Activated CD4-positive, alpha-beta T cell treated with anti-CD3 and anti-CD28 coated beads for 36 hours (primary cell): ENCODE data around the gene SENP3. TPM values are rescaled to one million over a fixed set of nuclear protein-coding genes. Genes with fewer than 3 reads are reported as not detected.
A peak's percentile ranks its signal among the peaks of the same experiment; 100 is the strongest.
"Not testable (repeated sequence)": the region's sequence is repeated elsewhere in the genome, so short reads cannot be mapped to it uniquely, and the experiment has no call there.

Experiments used
- ATAC-seq: fragments of 200-7000 bp; cut with Tn5 transposase; one replicate; pipeline ENCODE4 v1.10.0; 2021; ENCODE audit warnings: mild to moderate bottlenecking, moderate library complexity
- CTCF ChIA-PET: fragments of 350-600 bp; sonication (Branson Sonifier 250); formaldehyde crosslinking; loops from one replicate; lab custom pipeline; 2021; ENCODE audit warnings: antibody characterized with exemption; lab: Charles Lee
- POLR2A ChIA-PET: fragments of 350-600 bp; sonication (Branson Sonifier 250); formaldehyde crosslinking; loops from one replicate; lab custom pipeline; 2021; ENCODE audit warnings: antibody characterized with exemption, inconsistent platforms; lab: Charles Lee
- DNase-seq: peaks from one replicate; pipeline ENCODE4 v3.0.0-alpha.2; 2020
- H3K27ac Mint-ChIP-seq: one replicate; pipeline ENCODE4 v1.8.0; 2021; ENCODE audit warnings: mixed read lengths
- H3K27me3 Mint-ChIP-seq: one replicate; pipeline ENCODE4 v1.8.0; 2021; ENCODE audit warnings: mixed read lengths
- H3K36me3 Mint-ChIP-seq: one replicate; pipeline ENCODE4 v1.8.0; 2021; ENCODE audit warnings: low read depth, mixed read lengths
- H3K4me1 Mint-ChIP-seq: one replicate; pipeline ENCODE4 v1.8.0; 2021; ENCODE audit warnings: mixed read lengths
- H3K4me3 Mint-ChIP-seq: one replicate; pipeline ENCODE4 v1.8.0; 2021; ENCODE audit warnings: mild to moderate bottlenecking, moderate library complexity, mixed read lengths
- H3K9me3 Mint-ChIP-seq: one replicate; pipeline ENCODE4 v1.8.0; 2021; ENCODE audit warnings: low read depth, mixed read lengths
- intact Hi-C, 2 experiments: fragments of 100-400 bp; cut with DNase I in 1 of 2; cut with micrococcal nuclease in 1 of 2; formaldehyde crosslinking; loops; one replicate each; pipeline versions ENCODE4 v1.14.2 to v1.15.1; 2022 to 2024; cut with DNase I, micrococcal nuclease
- total RNA-seq, 2 experiments: library from RNA; stranded (reverse); gene quantifications; one replicate each; pipeline ENCODE4 v1.2.3, GENCODE V29; 2021

The SENP3 gene
- total RNA-seq, 2 experiments from 2014 or later, result 59.0 to 78.9 TPM

GRCh38 chr17:7597561-7597960, 35.8 kb downstream of the SENP3 start:
- H3K36me3 Mint-ChIP-seq, result peaks cover 64% of the 10 kb centered on the region
- H3K27me3 Mint-ChIP-seq, POLR2A ChIA-PET, intact Hi-C loops, H3K4me1 Mint-ChIP-seq, ATAC-seq, CTCF ChIA-PET, H3K9me3 Mint-ChIP-seq, DNase-seq, H3K27ac Mint-ChIP-seq, H3K4me3 Mint-ChIP-seq: not testable (repeated sequence)

- DNase-seq (no peak), ATAC-seq (peak; percentile 49)
- CTCF ChIA-PET, result interaction anchor here (0.6 kb wide), 1 partner anchor 17 kb away, joined by 3 read pairs; no protein-coding TSS in a partner anchor
- Mint-ChIP-seq H3K27me3 (no peaks in the 10 kb centered on the region), H3K9me3 (no peaks in the 10 kb centered on the region), H3K36me3 (peaks cover 42% of the 10 kb centered on the region), H3K4me1 (peaks cover 18% of the 10 kb centered on the region), H3K4me3 (no peak overlapping the region), H3K27ac (no peak overlapping the region)
- POLR2A ChIA-PET, result no interaction called here
- intact Hi-C loops, result no loop called here
These were observed 44.6 kb downstream of the SENP3 start for GRCh38 chr17:7606280-7606679.

GRCh38 chr17:7610641-7611040, 48.9 kb downstream of the SENP3 start:
- intact Hi-C loops, result no loop called here
- Mint-ChIP-seq H3K9me3 (no peaks in the 10 kb centered on the region), H3K4me1 (peaks cover 40% of the 10 kb centered on the region), H3K27me3 (no peaks in the 10 kb centered on the region), H3K27ac (no peak overlapping the region), H3K4me3 (no peak overlapping the region), H3K36me3 (peaks cover 23% of the 10 kb centered on the region)
- CTCF ChIA-PET, result interaction anchor here (0.6 to 1.5 kb wide), 4 partner anchors 21 to 124 kb away, joined by 3 to 5 read pairs (median 3); no protein-coding TSS in a partner anchor
- ATAC-seq (no peak), DNase-seq (no peak)
- POLR2A ChIA-PET, result no interaction called here

GRCh38 chr17:7611635-7612293, 50.0 kb downstream of the SENP3 start:
- ChIA-PET POLR2A (no interaction called here), CTCF (interaction anchor here (0.6 kb wide), 1 partner anchor 84 kb away, joined by 3 read pairs; no protein-coding TSS in a partner anchor)
- H3K27me3 Mint-ChIP-seq, result no peaks in the 10 kb centered on the region
- H3K27ac Mint-ChIP-seq, result no peak overlapping the region
- DNase-seq (no peak), ATAC-seq (no peak)
- H3K4me3 Mint-ChIP-seq, result peak overlapping the region; percentile 85
- H3K36me3 Mint-ChIP-seq, result peaks cover 14% of the 10 kb centered on the region
- no peaks in the 10 kb centered on the region for H3K9me3 Mint-ChIP-seq
- intact Hi-C loops, result no loop called here
- H3K4me1 Mint-ChIP-seq, result peaks cover 36% of the 10 kb centered on the region

GRCh38 chr17:7612294-7612640, 50.5 kb downstream of the SENP3 start:
- no peaks in the 10 kb centered on the region for H3K27me3 Mint-ChIP-seq
- H3K4me1 Mint-ChIP-seq, result peaks cover 36% of the 10 kb centered on the region
- H3K36me3 Mint-ChIP-seq, result peaks cover 14% of the 10 kb centered on the region
- peak overlapping the region; percentile 85 for H3K4me3 Mint-ChIP-seq
- ChIA-PET CTCF (interaction anchor here (0.6 kb wide), 1 partner anchor 21 kb away, joined by 3 read pairs; no protein-coding TSS in a partner anchor), POLR2A (no interaction called here)
- ATAC-seq (no peak), DNase-seq (no peak)
- no peak overlapping the region for H3K27ac Mint-ChIP-seq
- H3K9me3 Mint-ChIP-seq, result no peaks in the 10 kb centered on the region
- intact Hi-C loops, result no loop called here

- intact Hi-C loops, result loop anchor here (1.0 to 2.0 kb wide), 8 partner anchors 29 to 285 kb away; partner anchors contain the start of genes NEURL4 (in 1 of the 2), TP53 (in 1 of the 2) and WRAP53 (in 1 of the 2)
- Mint-ChIP-seq H3K27ac (peak overlapping the region; percentile 93), H3K27me3 (no peaks in the 10 kb centered on the region), H3K9me3 (no peaks in the 10 kb centered on the region), H3K4me1 (peaks cover 36% of the 10 kb centered on the region), H3K4me3 (peak overlapping the region; percentile 85), H3K36me3 (peaks cover 14% of the 10 kb centered on the region)
- no peak for ATAC-seq
- POLR2A ChIA-PET, result interaction anchor here (1.7 to 2.4 kb wide), 3 partner anchors 14 to 37 kb away, joined by 7 to 30 read pairs (median 8); partner anchors contain the start of genes ATP1B2, MPDU1 and SAT2
- peak; percentile 13 for DNase-seq
- CTCF ChIA-PET, result interaction anchor here (0.5 to 2.5 kb wide), 10 partner anchors 14 to 608 kb away, joined by 3 to 31 read pairs (median 6); partner anchors contain the start of genes MPDU1, SAT2, TP53 and WRAP53
These were observed 52.2 kb downstream of the SENP3 start for GRCh38 chr17:7613769-7614424.

- peak within 1 kb of the TSS; percentile 85 for H3K4me3 Mint-ChIP-seq
- intact Hi-C loops, result loop anchor here (1.0 to 5.0 kb wide), 19 partner anchors 13 to 362 kb away; partner anchors contain the start of genes SAT2 (in 2 of the 2), CNTROB (in 1 of the 2), EIF5A (in 1 of the 2) and ELP5 (in 1 of the 2)
- H3K9me3 Mint-ChIP-seq, result no peaks in the 10 kb centered on the region
- ChIA-PET POLR2A (interaction anchor here (0.6 to 2.4 kb wide), 10 partner anchors 13 to 179 kb away, joined by 3 to 32 read pairs (median 6); partner anchors contain the start of genes ATP1B2, MPDU1, SAT2 and TP53), CTCF (interaction anchor here (0.6 to 2.5 kb wide), 11 partner anchors 9 to 97 kb away, joined by 3 to 31 read pairs (median 5); partner anchors contain the start of genes MPDU1, SAT2, TP53 and WRAP53)
- H3K27me3 Mint-ChIP-seq, result no peaks in the 10 kb centered on the region
- peak within 1 kb of the TSS; percentile 93 for H3K27ac Mint-ChIP-seq
- peaks cover 14% of the 10 kb centered on the region for H3K36me3 Mint-ChIP-seq
- ATAC-seq (peak; percentile 95), DNase-seq (peak; percentile 100)
- peaks cover 32% of the 10 kb centered on the region for H3K4me1 Mint-ChIP-seq
These were observed 52.9 kb downstream of the SENP3 start, which contains the start of gene FXR2 for GRCh38 chr17:7614425-7615264. Gene FXR2 (minus strand): TSS chr17:7614897. CDS start chr17:7614532, 365 bp downstream.

- Mint-ChIP-seq H3K9me3 (no peaks in the 10 kb centered on the region), H3K4me3 (peak overlapping the region; percentile 85), H3K36me3 (peaks cover 13% of the 10 kb centered on the region), H3K27me3 (no peaks in the 10 kb centered on the region), H3K4me1 (peaks cover 30% of the 10 kb centered on the region), H3K27ac (peak overlapping the region; percentile 87)
- POLR2A ChIA-PET, result interaction anchor here (0.6 to 2.4 kb wide), 11 partner anchors 12 to 505 kb away, joined by 4 to 32 read pairs (median 6); partner anchors contain the start of genes ATP1B2, MPDU1, SAT2 and TP53
- intact Hi-C loops, result loop anchor here (1.0 to 5.0 kb wide), 14 partner anchors 12 to 363 kb away; partner anchors contain the start of genes SAT2 (in 2 of the 2), CNTROB (in 1 of the 2), EIF5A (in 1 of the 2) and ELP5 (in 1 of the 2)
- CTCF ChIA-PET, result interaction anchor here (0.6 to 2.5 kb wide), 10 partner anchors 12 to 685 kb away, joined by 3 to 31 read pairs (median 5); partner anchors contain the start of genes MPDU1, SAT2, TP53 and WRAP53
- no peak for ATAC-seq
- DNase-seq, result no peak
These were observed 53.6 kb downstream of the SENP3 start for GRCh38 chr17:7615265-7615747.

- H3K4me1 Mint-ChIP-seq, result peaks cover 2% of the 10 kb centered on the region
- peaks cover 1% of the 10 kb centered on the region for H3K36me3 Mint-ChIP-seq
- POLR2A ChIA-PET, result no interaction called here
These were observed 56.9 kb downstream of the SENP3 start for GRCh38 chr17:7618608-7619007.

GRCh38 chr17:7620835-7621234, 59.1 kb downstream of the SENP3 start:
- no peak overlapping the region for H3K27ac Mint-ChIP-seq
- ChIA-PET CTCF (interaction anchor here (0.8 to 1.0 kb wide), 2 partner anchors 12 to 29 kb away, joined by 3 to 4 read pairs; no protein-coding TSS in a partner anchor), POLR2A (no interaction called here)
- no peaks in the 10 kb centered on the region for H3K9me3 Mint-ChIP-seq
- DNase-seq (no peak), ATAC-seq (no peak)
- H3K4me1 Mint-ChIP-seq, result no peaks in the 10 kb centered on the region
- H3K27me3 Mint-ChIP-seq, result no peaks in the 10 kb centered on the region
- H3K36me3 Mint-ChIP-seq, result no peaks in the 10 kb centered on the region
- intact Hi-C loops, result no loop called here
- H3K4me3 Mint-ChIP-seq, result no peak overlapping the region

More at GRCh38 chr17:7618608-7619007, 56.9 kb downstream of the SENP3 start:
- Mint-ChIP-seq H3K27me3 (no peaks in the 10 kb centered on the region), H3K4me3 (no peak overlapping the region), H3K9me3 (no peaks in the 10 kb centered on the region), H3K27ac (no peak overlapping the region)
- ATAC-seq (no peak), DNase-seq (no peak)
- intact Hi-C loops, result loop anchor here in 1 of 2 experiments (5.0 kb wide), 1 partner anchor 224 kb away; no protein-coding TSS in a partner anchor
- CTCF ChIA-PET, result interaction anchor here (0.7 to 1.1 kb wide), 2 partner anchors 58 to 147 kb away, joined by 3 read pairs; no protein-coding TSS in a partner anchor
